Bronchial epithelial cell (primary cell): ENCODE data around the gene CNTNAP4. TPM values are rescaled to one million over a fixed set of nuclear protein-coding genes. Genes with fewer than 3 reads are reported as not detected.

Source experiments
- DNase-seq: peaks from one replicate; pipeline ENCODE4 v3.0.0-alpha.2; 2010; ENCODE audit warnings: low read depth
- FAIRE-seq: peaks from 2 replicates; lab custom pipeline; 2011; peaks lifted over from hg19 to GRCh38; lab: Jason Lieb, UNC
- H3K27me3 ChIP-seq: 2 replicates; pipeline ENCODE4 v1.5.1; 2011; ENCODE audit warnings: low read length; ENCODE audit not compliant: control insufficient read depth, insufficient read depth
- H3K36me3 ChIP-seq: 2 replicates; pipeline ENCODE4 v1.5.1; 2011; ENCODE audit warnings: low read length; ENCODE audit not compliant: control insufficient read depth, insufficient read depth
- H3K4me3 ChIP-seq: 2 replicates; pipeline ENCODE4 v1.5.1; 2011; ENCODE audit warnings: mild to moderate bottlenecking, low read depth, low read length, control low read depth
- total RNA-seq: library from RNA; depleted of rRNA; stranded (reverse); fragments of >200 nt; gene quantifications from 2 replicates; pipeline ENCODE4 v1.2.1, GENCODE V29; 2014
- TF ChIP-seq, protein P1 (sequence below): IDR thresholded peaks from 2 replicates; pipeline ENCODE4 v1.5.1; 2011; ENCODE audit warnings: mild to moderate bottlenecking, moderate library complexity, low read length, control low read depth, inconsistent platforms; ENCODE audit not compliant: insufficient read depth, severe bottlenecking

Gene CNTNAP4
- total RNA-seq, 1 donor from 2014 or later: not detected

DNA sequence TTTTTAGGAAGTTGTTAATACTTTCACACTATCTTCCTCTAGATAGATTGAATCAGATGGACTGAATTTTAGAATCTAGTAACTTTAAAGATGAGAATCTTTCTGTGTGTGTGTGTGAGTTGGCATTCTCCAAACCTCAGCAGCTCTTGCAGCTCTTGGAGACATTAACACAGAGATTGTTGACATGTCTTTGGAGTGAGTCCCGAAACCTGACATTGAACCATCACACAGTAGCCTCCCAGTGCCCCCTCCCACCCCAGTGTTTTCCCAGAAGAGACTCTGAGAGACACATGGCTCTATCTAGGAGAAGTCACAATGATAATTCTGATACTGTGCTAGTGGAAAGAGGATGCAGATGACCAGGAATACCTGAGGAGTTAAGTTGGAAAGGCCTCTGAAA is 103.9 kb downstream of the CNTNAP4 start:
- H3K27me3 ChIP-seq: no peaks in the 10 kb centered on the region
- DNase-seq (no peak), FAIRE-seq (no peak)
- no peaks in the 10 kb centered on the region for H3K36me3 ChIP-seq
- H3K4me3 ChIP-seq: no peak overlapping the region
- TF ChIP-seq, protein P1, sequence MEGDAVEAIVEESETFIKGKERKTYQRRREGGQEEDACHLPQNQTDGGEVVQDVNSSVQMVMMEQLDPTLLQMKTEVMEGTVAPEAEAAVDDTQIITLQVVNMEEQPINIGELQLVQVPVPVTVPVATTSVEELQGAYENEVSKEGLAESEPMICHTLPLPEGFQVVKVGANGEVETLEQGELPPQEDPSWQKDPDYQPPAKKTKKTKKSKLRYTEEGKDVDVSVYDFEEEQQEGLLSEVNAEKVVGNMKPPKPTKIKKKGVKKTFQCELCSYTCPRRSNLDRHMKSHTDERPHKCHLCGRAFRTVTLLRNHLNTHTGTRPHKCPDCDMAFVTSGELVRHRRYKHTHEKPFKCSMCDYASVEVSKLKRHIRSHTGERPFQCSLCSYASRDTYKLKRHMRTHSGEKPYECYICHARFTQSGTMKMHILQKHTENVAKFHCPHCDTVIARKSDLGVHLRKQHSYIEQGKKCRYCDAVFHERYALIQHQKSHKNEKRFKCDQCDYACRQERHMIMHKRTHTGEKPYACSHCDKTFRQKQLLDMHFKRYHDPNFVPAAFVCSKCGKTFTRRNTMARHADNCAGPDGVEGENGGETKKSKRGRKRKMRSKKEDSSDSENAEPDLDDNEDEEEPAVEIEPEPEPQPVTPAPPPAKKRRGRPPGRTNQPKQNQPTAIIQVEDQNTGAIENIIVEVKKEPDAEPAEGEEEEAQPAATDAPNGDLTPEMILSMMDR: no peak

DNA sequence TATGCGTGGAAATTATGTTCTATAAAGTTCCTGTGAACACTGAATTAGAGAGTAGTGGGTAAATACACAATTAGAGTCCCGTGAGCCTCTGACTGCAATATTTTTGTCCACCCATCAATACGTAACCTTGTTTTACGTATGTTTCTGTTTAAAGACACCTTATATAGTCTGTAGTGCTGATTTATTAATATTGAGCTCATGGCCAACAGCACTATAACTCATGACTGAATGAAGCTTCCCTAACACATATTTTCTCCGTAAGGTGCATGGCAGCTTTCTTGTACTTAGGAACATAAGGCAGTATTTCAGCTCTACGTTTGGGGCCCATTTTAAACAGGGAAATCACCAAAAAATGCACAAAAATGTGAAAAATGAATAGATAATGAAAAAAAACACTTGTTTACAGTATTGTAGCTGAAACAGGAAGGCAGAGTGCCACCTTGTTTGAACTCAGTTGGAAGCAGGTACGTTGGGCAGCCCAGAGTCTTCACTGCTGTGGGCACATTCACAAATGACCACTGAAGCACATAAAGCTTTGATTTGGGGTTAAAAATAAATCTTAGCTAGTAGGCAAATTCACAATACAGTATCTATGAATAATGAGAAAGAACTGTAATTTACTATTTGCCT is 108.5 kb downstream of the CNTNAP4 start:
- H3K27me3 ChIP-seq: no peaks in the 10 kb centered on the region

DNA sequence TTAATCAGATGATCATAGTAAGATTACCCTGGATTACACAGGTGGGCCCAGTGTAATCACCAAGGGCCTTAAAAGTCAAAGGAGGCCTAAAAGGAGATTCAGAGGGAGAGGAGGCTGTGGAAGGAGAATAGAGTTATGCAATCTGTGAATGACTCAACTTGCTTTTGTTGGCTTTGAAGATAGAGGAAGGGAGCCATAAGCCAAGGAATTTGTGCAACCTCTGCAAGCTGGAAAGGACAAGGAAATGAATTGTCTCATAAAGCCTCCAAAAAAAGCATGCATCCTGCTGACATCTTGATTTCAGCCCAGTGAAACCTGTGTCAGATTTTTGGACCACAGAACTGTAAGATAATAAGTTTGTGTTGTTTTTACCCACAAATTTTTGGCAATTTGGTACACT is 109.6 kb downstream of the CNTNAP4 start:
- H3K4me3 ChIP-seq: no peak overlapping the region
- DNase-seq (peak; percentile 16), FAIRE-seq (no peak)
- TF ChIP-seq, protein P1: no peak
- H3K36me3 ChIP-seq: no peaks in the 10 kb centered on the region
- no peaks in the 10 kb centered on the region for H3K27me3 ChIP-seq

More for the DNA sequence above, 108.5 kb downstream of the CNTNAP4 start:
- no peak for DNase-seq
- no peaks in the 10 kb centered on the region for H3K36me3 ChIP-seq
- no peak overlapping the region for H3K4me3 ChIP-seq
- no peak for FAIRE-seq
- TF ChIP-seq, protein P1: no peak

DNA sequence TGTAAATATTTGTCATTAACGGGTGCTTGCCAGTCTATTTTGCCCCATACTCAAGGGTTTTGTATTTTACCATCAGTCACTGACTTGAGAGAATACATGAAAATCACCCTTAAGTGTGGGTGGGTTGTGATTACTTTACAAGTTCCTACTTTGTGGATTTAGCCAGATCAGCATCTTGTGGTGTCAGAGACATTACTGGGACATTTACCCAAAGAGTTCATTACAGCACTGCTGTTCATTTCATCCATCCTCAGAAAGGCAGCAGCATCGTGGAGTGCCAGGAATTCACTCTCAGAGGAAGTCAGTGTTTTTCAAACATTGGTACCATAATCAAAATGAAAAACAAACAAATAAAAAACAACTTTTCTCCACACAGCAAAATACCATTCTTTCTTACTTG is 110.8 kb downstream of the CNTNAP4 start:
- FAIRE-seq (no peak), DNase-seq (no peak)
- no peaks in the 10 kb centered on the region for H3K36me3 ChIP-seq
- TF ChIP-seq, protein P1: no peak
- no peak overlapping the region for H3K4me3 ChIP-seq
- H3K27me3 ChIP-seq: no peaks in the 10 kb centered on the region

DNA sequence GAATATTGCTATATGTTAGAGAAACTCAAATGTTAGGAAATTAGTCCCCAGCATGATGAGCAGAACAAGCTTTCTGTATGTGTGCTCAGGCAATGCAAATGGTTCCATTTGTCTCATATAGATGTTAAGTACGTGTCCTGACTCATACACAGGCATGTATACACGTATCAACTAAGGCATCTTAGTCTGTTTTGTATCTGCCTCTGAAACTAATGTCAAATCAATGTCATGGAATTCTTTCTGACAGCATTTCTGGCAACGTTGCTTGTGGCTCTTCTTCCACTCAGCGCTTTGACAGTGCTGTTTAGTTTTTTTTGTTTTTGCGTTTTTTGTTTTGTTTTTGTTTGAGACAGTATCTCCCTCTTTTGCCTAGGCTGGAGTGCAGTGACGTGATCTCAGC is 111.9 kb downstream of the CNTNAP4 start:
- Histone ChIP-seq H3K36me3 (no peaks in the 10 kb centered on the region), H3K4me3 (no peak overlapping the region), H3K27me3 (no peaks in the 10 kb centered on the region)
- TF ChIP-seq, protein P1: no peak
- FAIRE-seq (no peak), DNase-seq (no peak)

DNA sequence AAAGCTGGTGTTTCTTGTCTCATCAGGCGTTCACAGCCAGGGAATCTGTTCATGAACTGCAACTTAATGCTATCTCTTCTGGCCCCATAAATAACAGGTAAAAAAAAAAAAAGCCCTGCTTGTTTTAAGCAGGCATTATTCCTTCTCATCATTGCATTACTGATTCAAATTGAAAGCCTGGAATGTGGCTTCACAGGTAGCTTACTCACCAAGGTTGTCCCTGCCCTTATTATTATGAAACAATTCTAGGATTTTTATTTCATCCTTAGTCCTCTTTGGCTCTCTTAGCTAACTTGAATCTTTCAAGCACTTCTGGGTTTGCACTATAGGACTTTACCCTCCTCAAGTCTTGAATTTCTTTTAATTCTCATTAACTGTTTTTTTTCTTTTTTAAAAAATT is 113.3 kb downstream of the CNTNAP4 start:
- Histone ChIP-seq H3K27me3 (no peaks in the 10 kb centered on the region), H3K4me3 (no peak overlapping the region), H3K36me3 (no peaks in the 10 kb centered on the region)
- no peak for FAIRE-seq
- TF ChIP-seq, protein P1: no peak
- no peak for DNase-seq
